PC-9 (cell line): Measurements from ENCODE around the gene USP38.

ENCODE experiments used
- CTCF ChIP-seq: fragments of 200-600 bp; sonication (generic); conservative IDR thresholded peaks from 2 replicates; pipeline ENCODE4 v1.6.1; 2017; ENCODE audit warnings: mixed run types, antibody characterized with exemption, mild to moderate bottlenecking, moderate library complexity
- EZH2 ChIP-seq: fragments of 200-600 bp; sonication (generic); IDR thresholded peaks from 2 replicates; pipeline ENCODE4 v1.8.0; 2017; ENCODE audit warnings: antibody characterized with exemption, low read depth

DNA sequence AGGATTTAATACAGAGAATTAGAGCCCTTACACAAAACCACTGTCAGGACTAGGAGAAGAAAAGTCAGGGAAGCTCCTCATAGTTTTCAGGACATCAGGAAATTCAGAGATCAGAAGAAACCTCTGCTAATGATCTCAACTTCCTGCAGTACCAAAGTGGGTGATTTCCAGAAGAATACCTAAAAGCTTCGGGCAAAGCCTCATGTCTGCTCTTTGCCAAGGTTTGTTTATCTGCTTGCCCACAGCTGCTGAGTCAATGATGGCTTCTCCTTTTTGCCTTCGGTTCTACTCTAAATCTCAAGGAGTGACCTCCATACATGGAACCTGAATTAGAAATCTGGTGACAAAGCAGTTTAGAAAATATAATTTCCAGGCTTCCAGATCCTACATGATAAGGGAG, 68.4 kb downstream of the USP38 start:
- TF ChIP-seq CTCF (no peak), EZH2 (no peak)
